A204.1 (cell line): Measurements from ENCODE around the gene MTX3.

ENCODE experiments used
- FAIRE-seq: peaks from 2 replicates; lab custom pipeline; 2012; peaks lifted over from hg19 to GRCh38; lab: Jason Lieb, UNC

MTX3 gene

GRCh38 chr5:79982136-79982535 lies 8.9 kb downstream of the MTX3 start:
- FAIRE-seq = no peak

GRCh38 chr5:79976759-79977515 lies 14.1 kb downstream of the MTX3 start:
- no peak for FAIRE-seq

- no peak for FAIRE-seq
These were observed 15.6 kb downstream of the MTX3 start for GRCh38 chr5:79975422-79975821.

- FAIRE-seq = no peak
These were observed 16.2 kb downstream of the MTX3 start for GRCh38 chr5:79974886-79975285.

- FAIRE-seq = no peak
These were observed 17.1 kb downstream of the MTX3 start for GRCh38 chr5:79973996-79974395.

GRCh38 chr5:79973511-79973910 lies 17.6 kb downstream of the MTX3 start:
- no peak for FAIRE-seq

GRCh38 chr5:79971156-79971555 lies 19.9 kb downstream of the MTX3 start:
- FAIRE-seq = no peak

- FAIRE-seq = no peak
These were observed 24.6 kb downstream of the MTX3 start for GRCh38 chr5:79966448-79966847.

GRCh38 chr5:79964136-79964535 lies 26.9 kb downstream of the MTX3 start:
- no peak for FAIRE-seq

- no peak for FAIRE-seq
These were observed 27.6 kb downstream of the MTX3 start for GRCh38 chr5:79963261-79964061.

- no peak for FAIRE-seq
These were observed 28.4 kb downstream of the MTX3 start for GRCh38 chr5:79962575-79963222.

GRCh38 chr5:79961716-79962574 lies 29.1 kb downstream of the MTX3 start:
- no peak for FAIRE-seq

- no peak for FAIRE-seq
These were observed 31.7 kb downstream of the MTX3 start for GRCh38 chr5:79959407-79959806.

GRCh38 chr5:79955941-79956670 lies 35.0 kb downstream of the MTX3 start:
- FAIRE-seq = no peak

- FAIRE-seq = no peak
These were observed 35.6 kb downstream of the MTX3 start for GRCh38 chr5:79955356-79955895.

- no peak for FAIRE-seq
These were observed 36.4 kb downstream of the MTX3 start for GRCh38 chr5:79954620-79955019.

GRCh38 chr5:79947567-79947966 lies 43.5 kb downstream of the MTX3 start:
- FAIRE-seq = no peak

- no peak for FAIRE-seq
These were observed 52.6 kb downstream of the MTX3 start for GRCh38 chr5:79938468-79938867.

GRCh38 chr5:79936646-79937216 lies 54.3 kb downstream of the MTX3 start:
- FAIRE-seq = no peak

GRCh38 chr5:79936002-79936645 lies 54.9 kb downstream of the MTX3 start:
- FAIRE-seq = no peak
